Breast epithelium (tissue), 4 donors: ENCODE measurements around the gene NCOR1. TPM values are rescaled to one million over a fixed set of nuclear protein-coding genes. Genes with fewer than 3 reads are reported as not detected.

Experiments used
- DNase-seq, 2 donors: peaks; one replicate each; pipeline ENCODE4 v3.0.0-alpha.2; 2019; ENCODE audit warnings: low spot score in 2 of 2
- H3K27ac ChIP-seq, 2 donors: fragments of 200-600 bp; sonication (generic) in 1 of 2; one replicate each; pipeline ENCODE4 v1.5.1; 2016 to 2019; ENCODE audit warnings: mild to moderate bottlenecking in 1 of 2
- H3K27me3 ChIP-seq, 2 donors: fragments of 200-600 bp; sonication (generic) in 1 of 2; one replicate each; pipeline versions ENCODE4 v1.5.1 to v1.6.0; 2017 to 2019; ENCODE audit warnings: control low read depth in 1 of 2, mild to moderate bottlenecking in 1 of 2
- H3K36me3 ChIP-seq: fragments of 200-600 bp; one replicate; pipeline ENCODE4 v1.5.1; 2019
- H3K4me1 ChIP-seq, 2 donors: fragments of 200-600 bp; sonication (generic); one replicate each; pipeline ENCODE4 v1.5.1; 2016 to 2019; ENCODE audit warnings: control low read depth in 1 of 2
- H3K4me3 ChIP-seq, 3 donors: fragments of 200-600 bp; sonication (generic); 1 replicate in 2 of 3; 2 replicates in 1 of 3; pipeline ENCODE4 v1.5.1; 2016 to 2019; ENCODE audit warnings: mild to moderate bottlenecking in 3 of 3, moderate library complexity in 2 of 3
- H3K9me3 ChIP-seq, 2 donors: fragments of 200-600 bp; sonication (generic) in 1 of 2; one replicate each; pipeline ENCODE4 v1.5.1; 2016 to 2019; ENCODE audit warnings: control low read depth in 1 of 2
- POLR2A ChIP-seq: fragments of 450-650 bp; IDR thresholded peaks from one replicate; pipeline ENCODE4 v1.6.1; 2016; ENCODE audit warnings: antibody characterized with exemption, mild to moderate bottlenecking, moderate library complexity
- POLR2AphosphoS5 ChIP-seq, 3 donors: sonication (generic); formaldehyde crosslinking; IDR thresholded peaks; one replicate each; pipeline ENCODE4 v1.6.1; 2017; ENCODE audit warnings: antibody characterized with exemption in 3 of 3
- intact Hi-C: fragments of 100-400 bp; cut with DNase I; formaldehyde crosslinking; loops from one replicate; pipeline ENCODE4 v1.15.1; 2023; ENCODE audit warnings: low total_unique reads
- total RNA-seq, 3 donors: library from RNA; depleted of rRNA; stranded (reverse); fragments of >200 nt; gene quantifications; one replicate each; pipeline ENCODE4 v1.1.0, GENCODE V29; 2016
- TF ChIP-seq, protein P1 (sequence below), 3 donors: fragments of 450-650 bp; IDR thresholded peaks; one replicate each; pipeline ENCODE4 v1.5.1; 2016 to 2017; ENCODE audit warnings: antibody characterized with exemption in 3 of 3, mild to moderate bottlenecking in 3 of 3, moderate library complexity in 3 of 3

Gene NCOR1
- total RNA-seq, 3 donors from 2014 or later, result 118 to 229 (median 174) TPM

DNA sequence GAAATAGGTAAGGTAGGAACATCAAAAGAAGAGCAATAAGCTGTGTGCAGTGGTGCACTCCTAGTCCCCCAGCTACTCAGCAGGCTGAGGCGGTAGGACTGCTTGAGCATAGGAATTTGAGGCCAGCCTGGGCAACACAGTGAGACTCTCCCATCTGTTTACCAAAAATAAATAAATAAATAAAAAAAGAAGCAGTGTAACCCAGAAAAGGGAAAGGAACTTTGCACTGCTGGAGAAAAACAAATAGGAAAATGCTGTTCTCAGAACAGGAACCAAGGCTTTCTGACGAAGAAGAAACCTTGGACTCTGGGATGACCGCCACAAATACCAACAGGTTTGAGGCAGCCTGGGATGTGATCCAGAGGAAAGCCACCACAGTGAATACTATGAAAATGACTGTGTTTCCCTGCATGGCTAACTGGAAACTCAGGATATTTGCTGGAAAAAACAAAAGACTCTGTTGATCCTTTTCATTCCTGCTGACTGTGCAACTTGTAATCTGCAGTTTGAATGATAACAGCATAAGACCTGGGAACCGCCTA is 174.6 kb downstream of the NCOR1 start:
- TF ChIP-seq, protein P1, sequence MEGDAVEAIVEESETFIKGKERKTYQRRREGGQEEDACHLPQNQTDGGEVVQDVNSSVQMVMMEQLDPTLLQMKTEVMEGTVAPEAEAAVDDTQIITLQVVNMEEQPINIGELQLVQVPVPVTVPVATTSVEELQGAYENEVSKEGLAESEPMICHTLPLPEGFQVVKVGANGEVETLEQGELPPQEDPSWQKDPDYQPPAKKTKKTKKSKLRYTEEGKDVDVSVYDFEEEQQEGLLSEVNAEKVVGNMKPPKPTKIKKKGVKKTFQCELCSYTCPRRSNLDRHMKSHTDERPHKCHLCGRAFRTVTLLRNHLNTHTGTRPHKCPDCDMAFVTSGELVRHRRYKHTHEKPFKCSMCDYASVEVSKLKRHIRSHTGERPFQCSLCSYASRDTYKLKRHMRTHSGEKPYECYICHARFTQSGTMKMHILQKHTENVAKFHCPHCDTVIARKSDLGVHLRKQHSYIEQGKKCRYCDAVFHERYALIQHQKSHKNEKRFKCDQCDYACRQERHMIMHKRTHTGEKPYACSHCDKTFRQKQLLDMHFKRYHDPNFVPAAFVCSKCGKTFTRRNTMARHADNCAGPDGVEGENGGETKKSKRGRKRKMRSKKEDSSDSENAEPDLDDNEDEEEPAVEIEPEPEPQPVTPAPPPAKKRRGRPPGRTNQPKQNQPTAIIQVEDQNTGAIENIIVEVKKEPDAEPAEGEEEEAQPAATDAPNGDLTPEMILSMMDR (IDR thresholded peaks at IDR 0.05), result no peak
- TF ChIP-seq POLR2AphosphoS5 (IDR thresholded peaks at IDR 0.05), result no peak
- no peak for TF ChIP-seq POLR2A
- Histone ChIP-seq H3K27ac (peak overlapping the region in 1 of 2 donors; percentile 38), H3K9me3 (no peaks in the 10 kb centered on the region), H3K36me3 (no peaks in the 10 kb centered on the region), H3K4me3 (no peak overlapping the region), H3K4me1 (no peaks in the 10 kb centered on the region), H3K27me3 (no peaks in the 10 kb centered on the region)
- intact Hi-C loops, result no loop called here
- peak in 1 of 2 donors; percentile 32 for DNase-seq

DNA sequence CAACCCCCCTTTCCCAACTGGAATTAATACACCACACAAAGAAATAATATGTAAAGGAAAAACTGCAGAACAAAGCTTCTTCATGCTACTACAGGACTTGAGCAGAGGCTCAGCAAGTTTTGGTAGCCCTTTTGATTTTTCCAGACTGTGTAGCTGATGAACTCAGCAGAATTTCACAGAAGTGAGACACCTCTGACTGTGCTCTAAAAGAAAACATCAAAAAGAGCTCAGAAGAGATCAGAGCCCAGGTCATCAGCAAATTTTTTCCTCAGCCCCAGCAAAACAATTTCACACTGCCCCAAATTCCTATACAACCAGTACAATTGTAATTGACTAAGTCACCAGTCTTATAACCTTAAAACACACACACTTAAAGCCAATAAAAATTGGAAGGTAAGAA is 177.7 kb downstream of the NCOR1 start:
- H3K27ac ChIP-seq, result no peak overlapping the region
- H3K4me3 ChIP-seq, result no peak overlapping the region
- H3K4me1 ChIP-seq, result no peaks in the 10 kb centered on the region
- DNase-seq, result no peak
- H3K36me3 ChIP-seq, result no peaks in the 10 kb centered on the region
- no peaks in the 10 kb centered on the region for H3K27me3 ChIP-seq
- TF ChIP-seq, protein P1 (IDR thresholded peaks at IDR 0.05), result no peak
- no peak for TF ChIP-seq POLR2AphosphoS5 (IDR thresholded peaks at IDR 0.05)
- TF ChIP-seq POLR2A, result no peak
- intact Hi-C loops, result loop anchor here (1.0 kb wide), 1 partner anchor 14 kb away; no protein-coding TSS in a partner anchor
- no peaks in the 10 kb centered on the region for H3K9me3 ChIP-seq

DNA sequence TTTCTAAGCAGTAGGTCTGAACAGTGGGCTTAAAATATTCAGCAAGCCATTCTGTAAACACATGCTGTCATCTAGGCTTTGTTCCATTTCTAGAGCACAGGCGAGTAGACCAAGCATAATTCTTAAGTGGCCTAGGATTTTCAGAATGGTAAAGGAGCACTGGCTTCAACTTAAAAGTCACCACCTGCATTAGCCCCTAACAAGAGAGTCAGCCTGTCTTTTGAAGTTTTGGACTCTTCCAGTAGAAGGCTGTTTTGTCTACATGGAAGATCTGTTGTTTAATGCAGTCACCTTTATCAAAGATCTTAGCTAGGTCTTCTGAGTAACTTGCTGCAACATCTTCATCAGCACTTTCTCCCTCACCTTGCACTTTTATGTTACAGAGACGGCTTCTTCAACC is 179.1 kb downstream of the NCOR1 start:
- TF ChIP-seq, protein P1 (IDR thresholded peaks at IDR 0.05), result no peak
- no peak for TF ChIP-seq POLR2A
- H3K36me3 ChIP-seq, result no peaks in the 10 kb centered on the region
- no peak overlapping the region for H3K4me3 ChIP-seq
- no peaks in the 10 kb centered on the region for H3K9me3 ChIP-seq
- H3K4me1 ChIP-seq, result no peaks in the 10 kb centered on the region
- H3K27ac ChIP-seq, result no peak overlapping the region
- intact Hi-C loops, result no loop called here
- DNase-seq, result no peak
- no peaks in the 10 kb centered on the region for H3K27me3 ChIP-seq

DNA sequence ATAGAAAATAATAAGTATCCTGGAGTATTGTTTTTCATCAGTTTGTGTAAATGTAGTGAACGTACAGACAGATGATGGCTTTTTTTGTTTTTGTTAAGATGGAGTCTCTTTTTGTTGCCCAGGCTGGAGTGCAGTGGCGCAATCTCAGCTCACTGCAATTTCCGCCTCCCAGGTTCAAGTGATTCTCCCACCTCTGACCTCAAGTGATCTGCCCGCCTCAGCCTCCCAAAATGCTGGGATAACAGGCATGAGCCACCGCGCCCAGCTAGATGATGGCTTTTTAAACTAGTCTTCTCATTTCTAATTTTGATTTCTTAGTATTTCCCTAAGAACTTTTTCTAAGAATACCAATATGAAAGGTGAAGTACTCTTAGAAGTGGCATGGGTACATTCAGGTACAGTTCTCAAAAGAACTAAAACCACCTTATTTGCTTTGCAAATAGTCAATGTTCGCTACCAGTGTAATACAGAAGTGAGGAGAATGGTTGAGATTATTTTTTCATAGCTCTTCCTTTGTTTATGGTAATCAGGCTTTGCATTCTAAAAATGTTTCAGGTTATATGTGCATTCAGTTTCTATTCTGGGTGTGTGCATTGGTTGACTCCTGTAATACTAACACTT is 181.5 kb downstream of the NCOR1 start:
- Histone ChIP-seq H3K36me3 (peaks cover 4% of the 10 kb centered on the region), H3K4me3 (no peak overlapping the region), H3K27ac (no peak overlapping the region), H3K9me3 (no peaks in the 10 kb centered on the region), H3K4me1 (no peaks in the 10 kb centered on the region), H3K27me3 (no peaks in the 10 kb centered on the region)
- DNase-seq, result no peak
- intact Hi-C loops, result no loop called here
- TF ChIP-seq, protein P1 (IDR thresholded peaks at IDR 0.05), result no peak

DNA sequence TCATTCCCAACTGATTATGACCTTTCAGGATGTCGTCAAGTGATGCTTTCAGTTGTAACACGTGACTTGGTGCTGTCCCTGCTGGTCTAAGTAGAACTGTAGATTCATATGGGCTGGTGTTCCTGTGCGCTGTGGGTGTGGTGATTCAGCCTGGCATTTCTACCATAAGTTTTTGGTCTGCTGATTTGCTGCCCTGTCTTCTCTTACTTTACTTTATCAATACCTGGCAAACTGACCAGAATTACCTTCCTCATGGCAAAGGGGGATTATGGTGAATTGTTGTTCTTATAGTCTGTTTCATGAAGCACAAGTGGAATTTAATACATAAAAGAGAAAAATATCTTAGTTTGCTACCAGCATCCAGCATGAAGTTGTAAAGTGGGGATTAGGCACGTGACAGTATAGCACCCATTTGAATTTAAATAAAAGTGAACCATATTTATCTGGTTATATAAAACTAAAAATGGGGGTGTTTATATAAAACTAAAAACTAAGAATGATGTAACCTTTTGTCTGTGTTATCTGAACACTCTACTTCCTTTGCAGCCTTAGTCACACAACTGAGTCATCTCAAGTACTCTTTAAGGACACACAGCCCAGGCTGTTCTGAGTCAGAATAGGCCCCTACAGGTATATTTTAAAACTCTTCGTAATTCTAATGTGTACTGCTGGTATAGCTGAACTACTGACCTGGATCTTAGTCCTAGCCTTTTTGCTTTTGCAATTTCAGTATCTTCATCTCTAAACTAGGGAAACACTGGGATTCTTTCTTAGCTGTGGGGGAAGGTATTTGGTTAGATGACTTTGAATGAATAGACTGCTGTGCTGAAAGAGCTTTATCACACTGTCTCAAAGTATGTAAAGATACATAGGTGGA is 187.4 kb downstream of the NCOR1 start:
- H3K4me1 ChIP-seq, result no peaks in the 10 kb centered on the region
- DNase-seq, result no peak
- intact Hi-C loops, result loop anchor here (2.0 to 10.0 kb wide), 2 partner anchors 19 to 107 kb away; no protein-coding TSS in a partner anchor
- no peaks in the 10 kb centered on the region for H3K9me3 ChIP-seq
- H3K36me3 ChIP-seq, result peaks cover 5% of the 10 kb centered on the region
- H3K27ac ChIP-seq, result peak overlapping the region; percentile 41 to 44
- TF ChIP-seq POLR2AphosphoS5 (IDR thresholded peaks at IDR 0.05) (no peak), POLR2A (no peak)
- TF ChIP-seq, protein P1 (IDR thresholded peaks at IDR 0.05), result no peak
- H3K4me3 ChIP-seq, result no peak overlapping the region
- no peaks in the 10 kb centered on the region for H3K27me3 ChIP-seq
